ENCODE results near the gene TIE1. TPM values are rescaled to one million over a fixed set of nuclear protein-coding genes. Genes with fewer than 3 reads are reported as not detected.

Gene TIE1
- total RNA-seq, 1 experiment from 2014 or later: not detected

GRCh38 chr1:43303471-43304313, 2.9 kb downstream of the TIE1 start:
- Histone ChIP-seq H3K79me2 (ENCODE audit: low read depth) (no peaks in the 10 kb centered on the region), H2AFZ (no peak overlapping the region), H3K27me3 (ENCODE audit: insufficient read depth, low read depth) (no peaks in the 10 kb centered on the region), H3K4me3 (no peak overlapping the region), H3K9me3 (ENCODE audit: insufficient read depth, low read depth) (no peaks in the 10 kb centered on the region), H3F3A (ENCODE audit: insufficient read depth, low read depth) (no peaks in the 10 kb centered on the region), H3K36me3 (ENCODE audit: low read depth) (no peaks in the 10 kb centered on the region), H3K9me2 (ENCODE audit: insufficient read depth) (no peaks in the 10 kb centered on the region), H4K20me1 (ENCODE audit: insufficient read depth) (no peaks in the 10 kb centered on the region), H3K4me1 (replicated peaks; ENCODE audit: insufficient read depth) (no peaks in the 10 kb centered on the region), H3K4me2 (no peak overlapping the region), H3K27ac (no peak overlapping the region)
- ChIA-PET POLR2A (ENCODE audit: unreplicated experiment) (interaction anchor here (0.5 kb wide), 1 partner anchor 32 kb away, joined by 4 read pairs; no protein-coding TSS in a partner anchor), CTCF (no interaction called here)
- no peak for TF ChIP-seq EZH2 (IDR thresholded peaks at IDR 0.05; ENCODE audit: low read depth)
- intact Hi-C loops (cut with micrococcal nuclease; ENCODE audit: unreplicated experiment): no loop called here
- BruUV-seq (replicated peaks): no TSS peak
- DNase-seq: no peak

GRCh38 chr1:43304314-43304681, 3.5 kb downstream of the TIE1 start:
- POLR2A ChIA-PET (ENCODE audit: unreplicated experiment): no interaction called here
- no peak overlapping the region for H2AFZ ChIP-seq
- H4K20me1 ChIP-seq (ENCODE audit: insufficient read depth): no peaks in the 10 kb centered on the region
- CTCF ChIA-PET: no interaction called here
- no peak overlapping the region for H3K4me2 ChIP-seq
- intact Hi-C loops (cut with micrococcal nuclease; ENCODE audit: unreplicated experiment): no loop called here
- H3K36me3 ChIP-seq (ENCODE audit: low read depth): no peaks in the 10 kb centered on the region
- H3K9me3 ChIP-seq (ENCODE audit: insufficient read depth, low read depth): no peaks in the 10 kb centered on the region
- H3F3A ChIP-seq (ENCODE audit: insufficient read depth, low read depth): no peaks in the 10 kb centered on the region
- H3K79me2 ChIP-seq (ENCODE audit: low read depth): no peaks in the 10 kb centered on the region
- no peak overlapping the region for H3K4me3 ChIP-seq
- H3K27ac ChIP-seq: no peak overlapping the region
- no peaks in the 10 kb centered on the region for H3K27me3 ChIP-seq (ENCODE audit: insufficient read depth, low read depth)
- BruUV-seq (replicated peaks): no TSS peak
- H3K4me1 ChIP-seq (replicated peaks; ENCODE audit: insufficient read depth): no peaks in the 10 kb centered on the region
- no peaks in the 10 kb centered on the region for H3K9me2 ChIP-seq (ENCODE audit: insufficient read depth)
- no peak for DNase-seq
- TF ChIP-seq CTCF (conservative IDR thresholded peaks at IDR 0.05) (no peak), EZH2 (IDR thresholded peaks at IDR 0.05; ENCODE audit: low read depth) (no peak)

- CTCF ChIA-PET: no interaction called here
- no peak for DNase-seq
- H3K9me2 ChIP-seq (ENCODE audit: insufficient read depth): no peaks in the 10 kb centered on the region
- H3K4me3 ChIP-seq: no peak overlapping the region
- intact Hi-C loops (cut with micrococcal nuclease; ENCODE audit: unreplicated experiment): no loop called here
- H3K27me3 ChIP-seq (ENCODE audit: insufficient read depth, low read depth): no peaks in the 10 kb centered on the region
- no peaks in the 10 kb centered on the region for H3K9me3 ChIP-seq (ENCODE audit: insufficient read depth, low read depth)
- H3K27ac ChIP-seq: no peak overlapping the region
- no peaks in the 10 kb centered on the region for H3F3A ChIP-seq (ENCODE audit: insufficient read depth, low read depth)
- no peaks in the 10 kb centered on the region for H3K79me2 ChIP-seq (ENCODE audit: low read depth)
- no peaks in the 10 kb centered on the region for H3K4me1 ChIP-seq (replicated peaks; ENCODE audit: insufficient read depth)
- BruUV-seq (replicated peaks): no TSS peak
- no peak overlapping the region for H3K4me2 ChIP-seq
- no peaks in the 10 kb centered on the region for H4K20me1 ChIP-seq (ENCODE audit: insufficient read depth)
- no peaks in the 10 kb centered on the region for H3K36me3 ChIP-seq (ENCODE audit: low read depth)
- POLR2A ChIA-PET (ENCODE audit: unreplicated experiment): no interaction called here
- no peak overlapping the region for H2AFZ ChIP-seq
- TF ChIP-seq EZH2 (IDR thresholded peaks at IDR 0.05; ENCODE audit: low read depth): no peak
- no peak for TF ChIP-seq CTCF (conservative IDR thresholded peaks at IDR 0.05)
These were observed 4.1 kb downstream of the TIE1 start for GRCh38 chr1:43304771-43305300.
